ENCODE results near the gene FGFR3.

FGFR3 gene

GRCh38 chr4:1850276-1850675 lies 57.2 kb downstream of the FGFR3 start:
- H3K36me3 ChIP-seq: peaks cover 19 to 28% (median 21%) of the 10 kb centered on the region in 3 donors
- DNase-seq: no peak
- H3K9me3 ChIP-seq: no peaks in the 10 kb centered on the region
- H3K4me3 ChIP-seq: no peak overlapping the region
- intact Hi-C loops (cut with DNase I; ENCODE audit: low total_unique reads): loop anchor here (10.0 kb wide), 1 partner anchor 55 kb away; no protein-coding TSS in a partner anchor
- no peak overlapping the region for H3K27ac ChIP-seq
- TF ChIP-seq CTCF (IDR thresholded peaks at IDR 0.05): no peak
- H3K4me1 ChIP-seq: peaks cover 2 to 17% (median 11%) of the 10 kb centered on the region in 4 donors
- H3K27me3 ChIP-seq: no peaks in the 10 kb centered on the region

GRCh38 chr4:1851160-1851559 lies 58.1 kb downstream of the FGFR3 start:
- H3K4me1 ChIP-seq: peaks cover 3 to 18% (median 12%) of the 10 kb centered on the region in 4 donors
- no peaks in the 10 kb centered on the region for H3K9me3 ChIP-seq
- H3K4me3 ChIP-seq: no peak overlapping the region
- no peak overlapping the region for H3K27ac ChIP-seq
- H3K36me3 ChIP-seq: peaks cover 11 to 21% (median 13%) of the 10 kb centered on the region in 3 donors
- no peaks in the 10 kb centered on the region for H3K27me3 ChIP-seq
- DNase-seq: no peak
- intact Hi-C loops (cut with DNase I; ENCODE audit: low total_unique reads): loop anchor here (10.0 kb wide), 1 partner anchor 54 kb away; no protein-coding TSS in a partner anchor
- no peak for TF ChIP-seq CTCF (IDR thresholded peaks at IDR 0.05)

DNA sequence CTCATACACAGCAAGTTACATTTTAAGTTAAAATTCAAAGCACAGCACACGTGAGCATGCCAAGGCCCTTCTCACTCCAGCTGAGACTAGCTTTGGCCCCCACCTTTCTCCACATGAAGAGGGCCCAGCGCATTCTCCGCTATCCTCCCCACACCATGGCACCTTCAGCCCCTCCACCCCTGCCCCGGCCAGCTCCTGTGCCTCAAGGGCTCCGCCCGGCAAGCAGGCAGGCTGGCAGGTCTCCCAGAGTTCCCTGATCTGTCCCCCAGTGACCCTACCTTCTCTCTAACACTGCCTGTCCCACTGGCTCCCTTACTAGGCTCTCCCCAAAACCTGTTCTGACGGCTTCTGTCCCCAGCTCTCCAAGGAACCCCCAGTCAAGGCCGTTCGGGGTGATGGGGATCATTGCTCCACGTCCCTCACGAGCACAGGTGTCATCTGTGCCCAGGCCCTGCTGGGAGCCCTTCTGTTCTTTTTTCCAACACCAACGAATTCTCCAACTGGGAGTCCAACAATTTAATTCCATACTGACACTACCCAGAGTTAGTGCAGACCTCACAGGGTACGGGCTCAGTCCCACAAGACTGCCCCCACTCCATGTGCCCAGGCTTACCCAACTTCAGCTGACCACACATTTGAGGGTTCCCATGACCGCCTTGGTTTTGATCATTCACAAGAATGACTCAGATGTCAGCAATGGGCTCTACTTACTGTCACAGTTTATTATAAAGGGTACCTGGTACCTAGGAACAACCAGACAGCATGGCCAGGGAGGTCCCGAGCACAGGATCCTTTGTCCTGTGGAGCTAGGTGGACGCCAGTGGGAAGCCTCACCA lies 58.7 kb downstream of the FGFR3 start:
- intact Hi-C loops (cut with DNase I; ENCODE audit: low total_unique reads): loop anchor here (10.0 kb wide), 1 partner anchor 53 kb away; no protein-coding TSS in a partner anchor
- Histone ChIP-seq H3K27me3 (no peaks in the 10 kb centered on the region), H3K4me1 (peaks cover 3 to 23% (median 13%) of the 10 kb centered on the region in 4 donors), H3K36me3 (peaks cover 7 to 17% (median 8%) of the 10 kb centered on the region in 3 donors), H3K9me3 (no peaks in the 10 kb centered on the region), H3K4me3 (no peak overlapping the region), H3K27ac (no peak overlapping the region)
- TF ChIP-seq CTCF (IDR thresholded peaks at IDR 0.05): no peak
- DNase-seq: no peak

DNA sequence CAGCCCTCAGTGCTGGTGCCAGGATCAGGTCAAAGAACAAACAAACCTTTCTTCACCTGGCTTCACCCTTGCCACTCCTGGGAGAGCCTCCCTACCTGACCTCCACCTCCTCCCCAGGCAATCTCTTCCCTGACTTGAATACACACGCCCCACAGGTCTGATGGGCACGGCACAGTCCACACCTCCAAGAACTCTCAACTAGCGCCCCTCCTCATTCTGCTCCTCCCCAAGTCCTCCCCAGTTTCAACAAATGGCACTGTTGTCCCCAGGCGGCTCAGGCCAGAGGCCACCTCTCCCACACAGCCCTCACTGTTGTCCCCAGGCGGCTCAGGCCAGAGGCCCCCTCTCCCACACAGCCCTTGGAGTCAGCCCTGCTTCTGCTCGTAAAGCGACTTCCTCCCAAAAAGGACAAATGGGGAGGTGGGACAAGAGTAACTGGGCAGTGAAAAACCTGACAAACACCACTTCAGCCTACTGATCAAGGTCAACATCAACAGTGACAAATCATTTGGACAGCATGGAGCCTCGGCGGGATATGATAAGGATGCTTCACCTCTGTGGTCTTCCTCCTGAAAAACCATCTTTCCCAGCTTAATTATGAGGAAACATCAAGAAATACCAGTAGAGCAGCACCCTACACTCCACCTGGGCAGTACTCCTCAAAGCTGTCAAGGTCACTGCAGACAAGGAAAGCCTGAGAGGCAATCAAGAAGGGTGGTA lies 60.0 kb downstream of the FGFR3 start:
- no peak overlapping the region for H3K4me3 ChIP-seq
- intact Hi-C loops (cut with DNase I; ENCODE audit: low total_unique reads): loop anchor here (10.0 kb wide), 1 partner anchor 52 kb away; no protein-coding TSS in a partner anchor
- no peak for DNase-seq
- no peaks in the 10 kb centered on the region for H3K27me3 ChIP-seq
- no peak overlapping the region for H3K27ac ChIP-seq
- peaks cover 0 to 4% (median 0%) of the 10 kb centered on the region in 3 donors for H3K36me3 ChIP-seq
- peaks cover 9 to 34% (median 19%) of the 10 kb centered on the region in 4 donors for H3K4me1 ChIP-seq
- TF ChIP-seq CTCF (IDR thresholded peaks at IDR 0.05): no peak
- H3K9me3 ChIP-seq: no peaks in the 10 kb centered on the region

DNA sequence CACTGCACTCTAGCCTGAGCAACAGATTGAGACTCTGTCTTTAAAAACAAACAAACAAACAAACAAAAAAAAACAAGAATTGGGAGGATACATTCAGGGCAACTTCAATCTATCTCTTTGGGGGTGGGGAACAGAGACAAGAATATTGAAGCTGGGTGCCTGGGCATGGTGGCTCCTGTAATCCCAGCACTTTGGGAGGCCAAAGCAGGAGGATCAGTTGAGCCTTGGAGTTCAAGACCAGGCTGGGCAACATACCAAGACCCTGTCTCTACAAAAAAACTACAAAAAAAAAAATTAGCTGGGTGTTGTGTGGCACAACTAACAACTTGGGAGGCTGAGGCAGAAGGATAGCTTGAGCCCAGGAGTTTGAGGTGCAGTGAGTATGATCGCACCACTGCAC lies 61.7 kb downstream of the FGFR3 start:
- peak overlapping the region; percentile 65 to 69 for H3K4me3 ChIP-seq
- no peak for DNase-seq
- H3K4me1 ChIP-seq: peaks cover 9 to 34% (median 19%) of the 10 kb centered on the region in 4 donors
- H3K27ac ChIP-seq: peak overlapping the region in 1 of 2 donors; percentile 65
- no peaks in the 10 kb centered on the region for H3K9me3 ChIP-seq
- no peaks in the 10 kb centered on the region for H3K36me3 ChIP-seq
- H3K27me3 ChIP-seq: no peaks in the 10 kb centered on the region
- no peak for TF ChIP-seq CTCF (IDR thresholded peaks at IDR 0.05)
- intact Hi-C loops (cut with DNase I; ENCODE audit: low total_unique reads): loop anchor here (10.0 kb wide), 1 partner anchor 50 kb away; no protein-coding TSS in a partner anchor

All from tibial artery (tissue), 4 donors.